IMR-90 (cell line): ENCODE results near the gene RAB40C.

Experiments
- CHD1 ChIP-seq: IDR thresholded peaks from 2 replicates; pipeline ENCODE4 v1.6.1; 2012; ENCODE audit warnings: low read depth, low read length, improper control_type of control experiment
- CTCF ChIP-seq: conservative IDR thresholded peaks from 2 replicates; pipeline ENCODE4 v1.5.1; 2012; ENCODE audit warnings: mild to moderate bottlenecking, low read depth, low read length, improper control_type of control experiment
- POLR2A ChIP-seq: IDR thresholded peaks from 2 replicates; pipeline ENCODE4 v1.6.1; 2012; ENCODE audit warnings: mild to moderate bottlenecking, low read depth, low read length
- RAD21 ChIP-seq: IDR thresholded peaks from 2 replicates; pipeline ENCODE4 v1.6.1; 2012; ENCODE audit warnings: low read length, improper control_type of control experiment
- SMC3 ChIP-seq: fragments of 150-350 bp; IDR thresholded peaks from 2 replicates; pipeline ENCODE4 v1.6.1; 2016; ENCODE audit warnings: low read depth, mild to moderate bottlenecking, antibody characterized with exemption, low read length, moderate library complexity

- no peak for TF ChIP-seq CTCF
- no peak for TF ChIP-seq POLR2A
- no peak for TF ChIP-seq RAD21
- no peak for TF ChIP-seq CHD1
- no peak for TF ChIP-seq SMC3
Observed at GRCh38 chr16:662597-662996, 72.7 kb downstream of the RAB40C start.
